Calu3 (cell line): Measurements from ENCODE around the gene TEX261. TPM values are rescaled to one million over a fixed set of nuclear protein-coding genes. Genes with fewer than 3 reads are reported as not detected.

ENCODE experiments used
- BruUV-seq: library from RNA; stranded (reverse); fragments of 400-500 nt; replicated peaks from 2 replicates; lab custom pipeline; 2021; lab: Mats Ljungman, UMichigan
- CTCF ChIA-PET: fragments of 300-600 bp; sonication (Branson Sonifier 250); formaldehyde crosslinking; loops from one replicate; lab custom pipeline; 2022; ENCODE audit warnings: antibody characterized with exemption; lab: Charles Lee
- DNase-seq: peaks from one replicate; pipeline ENCODE4 v3.0.0; 2022
- H3K27ac Mint-ChIP-seq: one replicate; pipeline ENCODE4 v1.8.0; 2022; ENCODE audit warnings: mixed read lengths; ENCODE audit not compliant: unreplicated experiment
- H3K27me3 Mint-ChIP-seq: one replicate; pipeline ENCODE4 v1.8.0; 2022; ENCODE audit warnings: mixed read lengths; ENCODE audit not compliant: unreplicated experiment
- H3K36me3 Mint-ChIP-seq: one replicate; pipeline ENCODE4 v1.8.0; 2022; ENCODE audit warnings: mild to moderate bottlenecking, moderate library complexity, mixed read lengths; ENCODE audit not compliant: insufficient read depth, unreplicated experiment
- H3K4me1 Mint-ChIP-seq: one replicate; pipeline ENCODE4 v1.8.0; 2022; ENCODE audit warnings: mild to moderate bottlenecking, low read depth, mixed read lengths; ENCODE audit not compliant: unreplicated experiment
- H3K4me3 Mint-ChIP-seq: one replicate; pipeline ENCODE4 v1.8.0; 2022; ENCODE audit warnings: mild to moderate bottlenecking, low read depth, moderate library complexity, mixed read lengths; ENCODE audit not compliant: unreplicated experiment
- H3K9me3 Mint-ChIP-seq: one replicate; pipeline ENCODE4 v1.8.0; 2022; ENCODE audit warnings: low read depth, mixed read lengths; ENCODE audit not compliant: unreplicated experiment
- CTCF ChIP-seq: fragments of 200-600 bp; IDR thresholded peaks from one replicate; pipeline ENCODE4 v1.8.0; 2022; ENCODE audit warnings: antibody characterized with exemption; ENCODE audit not compliant: unreplicated experiment
- intact Hi-C: fragments of 100-400 bp; cut with micrococcal nuclease; formaldehyde crosslinking; loops from one replicate; pipeline ENCODE4 v1.10.0; 2022; ENCODE audit not compliant: unreplicated experiment
- total RNA-seq: library from RNA; stranded (reverse); gene quantifications from 2 replicates; pipeline ENCODE4 v1.2.3, GENCODE V29; 2022

The TEX261 gene
- total RNA-seq, 1 experiment from 2014 or later, result 61.2 TPM

- no peaks in the 10 kb centered on the region for H3K36me3 Mint-ChIP-seq
- H3K27me3 Mint-ChIP-seq, result peaks cover 83% of the 10 kb centered on the region
- no peak for DNase-seq
- CTCF ChIA-PET, result no interaction called here
- BruUV-seq, result no TSS peak
- no peak for TF ChIP-seq CTCF
- no peaks in the 10 kb centered on the region for H3K4me1 Mint-ChIP-seq
- no peak overlapping the region for H3K4me3 Mint-ChIP-seq
- no peak overlapping the region for H3K27ac Mint-ChIP-seq
- no peaks in the 10 kb centered on the region for H3K9me3 Mint-ChIP-seq
- intact Hi-C loops, result no loop called here
Observed at GRCh38 chr2:71008342-71008741, 13.7 kb upstream of the TEX261 start.

GRCh38 chr2:71006955-71007799, 12.5 kb upstream of the TEX261 start:
- H3K4me1 Mint-ChIP-seq, result no peaks in the 10 kb centered on the region
- CTCF ChIA-PET, result interaction anchor here (0.9 kb wide), 1 partner anchor 52 kb away, joined by 3 read pairs; no protein-coding TSS in a partner anchor

GRCh38 chr2:71006323-71006722, 11.7 kb upstream of the TEX261 start:
- CTCF ChIA-PET, result interaction anchor here (0.9 kb wide), 1 partner anchor 53 kb away, joined by 3 read pairs; no protein-coding TSS in a partner anchor
- H3K4me1 Mint-ChIP-seq, result no peaks in the 10 kb centered on the region
- BruUV-seq, result no TSS peak
- H3K27me3 Mint-ChIP-seq, result peaks cover 76% of the 10 kb centered on the region
- H3K4me3 Mint-ChIP-seq, result no peak overlapping the region
- H3K9me3 Mint-ChIP-seq, result no peaks in the 10 kb centered on the region
- H3K27ac Mint-ChIP-seq, result no peak overlapping the region
- intact Hi-C loops, result no loop called here
- H3K36me3 Mint-ChIP-seq, result no peaks in the 10 kb centered on the region
- no peak for TF ChIP-seq CTCF
- no peak for DNase-seq

More at GRCh38 chr2:71006955-71007799, 12.5 kb upstream of the TEX261 start:
- no peaks in the 10 kb centered on the region for H3K36me3 Mint-ChIP-seq
- intact Hi-C loops, result no loop called here
- peaks cover 85% of the 10 kb centered on the region for H3K27me3 Mint-ChIP-seq
- no peak for TF ChIP-seq CTCF
- no peaks in the 10 kb centered on the region for H3K9me3 Mint-ChIP-seq
- H3K4me3 Mint-ChIP-seq, result no peak overlapping the region
- no peak overlapping the region for H3K27ac Mint-ChIP-seq
- no TSS peak for BruUV-seq
- DNase-seq, result no peak

GRCh38 chr2:71005271-71006202, 10.9 kb upstream of the TEX261 start:
- no TSS peak for BruUV-seq
- no peak for DNase-seq
- TF ChIP-seq CTCF, result no peak
- H3K36me3 Mint-ChIP-seq, result no peaks in the 10 kb centered on the region
- H3K4me1 Mint-ChIP-seq, result no peaks in the 10 kb centered on the region
- H3K27me3 Mint-ChIP-seq, result peaks cover 69% of the 10 kb centered on the region
- H3K27ac Mint-ChIP-seq, result no peak overlapping the region
- CTCF ChIA-PET, result no interaction called here
- H3K4me3 Mint-ChIP-seq, result no peak overlapping the region
- H3K9me3 Mint-ChIP-seq, result no peaks in the 10 kb centered on the region
- intact Hi-C loops, result no loop called here
